Pancreas (tissue), 10 donors: Measurements from ENCODE around the gene VAV2. TPM values are rescaled to one million over a fixed set of nuclear protein-coding genes. Genes with fewer than 3 reads are reported as not detected.

ENCODE experiments used
- ATAC-seq, 4 donors: fragments of 200-7000 bp; cut with Tn5 transposase; one replicate each; pipeline versions ENCODE4 v1.8.0 to v1.9.1; 2020; ENCODE audit warnings: mild to moderate bottlenecking in 4 of 4, moderate library complexity in 4 of 4
- DNase-seq, 6 donors: peaks; one replicate each; pipeline ENCODE4 v3.0.0-alpha.2; 2020
- FAIRE-seq: peaks from 2 replicates; lab custom pipeline; 2012; peaks lifted over from hg19 to GRCh38; lab: Jason Lieb, UNC
- H3K27ac ChIP-seq, 4 donors: fragments of 200-600 bp; sonication (generic); 1 replicate in 3 of 4; 2 replicates in 1 of 4; pipeline versions ENCODE4 v1.5.0 to v1.8.0; 2020
- H3K27me3 ChIP-seq, 4 donors: fragments of 200-600 bp; one replicate each; pipeline ENCODE4 v1.8.0; 2021
- H3K36me3 ChIP-seq, 3 donors: fragments of 200-600 bp; sonication (generic) in 1 of 3; one replicate each; pipeline versions ENCODE4 v1.5.0 to v1.8.0; 2020 to 2021
- H3K4me1 ChIP-seq, 3 donors: fragments of 200-600 bp; one replicate each; pipeline ENCODE4 v1.8.0; 2021
- H3K4me3 ChIP-seq, 4 donors: fragments of 200-600 bp; sonication (generic) in 2 of 4; one replicate each; pipeline versions ENCODE4 v1.5.0 to v1.8.0; 2020 to 2021
- H3K9me3 ChIP-seq, 4 donors: fragments of 200-600 bp; one replicate each; pipeline ENCODE4 v1.8.0; 2021
- WGBS, 2 donors: extraction: QIAGEN DNeasy Blood & Tissue Kit; methylation state at CpG; one replicate each; pipeline ENCODE4 v1.1.7; 2013; 5-methylcytosine and 5-hydroxymethylcytosine counted together
- intact Hi-C, 3 donors: fragments of 100-400 bp; cut with DNase I; formaldehyde crosslinking; loops; one replicate each; pipeline versions ENCODE4 v1.11.1 to v1.14.2; 2022
- polyA plus RNA-seq, 2 donors: library from polyadenylated mRNA; stranded (reverse); fragments of 200-250 nt; gene quantifications; one replicate each; pipeline ENCODE4 v1.2.3, GENCODE V29; 2013
- total RNA-seq, 6 donors: library from RNA; stranded (reverse); fragmentation: NEBNext Ultra II Directional in 4 of 6; extraction: Animal tissue kit (Norgen Biotek cat#: 25700) in 4 of 6; gene quantifications; one replicate each; pipeline versions ENCODE4 v1.2.1 to v1.2.4, GENCODE V29; 2021 to 2023
- TF ChIP-seq, protein P1 (sequence below), 4 donors: fragments of 200-600 bp; sonication (generic) in 3 of 4; IDR thresholded peaks; one replicate each; pipeline versions ENCODE4 v1.5.0 to v1.8.0; 2021; ENCODE audit warnings: antibody characterized with exemption in 4 of 4
- donor health status: healthy with polysubstance abuse.
- donor health status: DM: no; HTN: no; CAD: no; lungs with moderate emphysema.
- donor health status: DM: no; HTN: no; CAD: no.
- donor health status: control.
- donor health status: control.
- donor health status: Bipolar disorder and iron deficiency.
- donor health status: DM: yes; HTN: yes; CAD: no.
- donor health status: DM: no; HTN: no; CAD: no.
- donor health status: DM: no; HTN: no; CAD: no.
- donor health status: DM: yes; HTN: yes; CAD: no.

Gene VAV2
- total and polyA plus RNA-seq, 8 donors, result 20.5 to 41.0 (median 33.6) TPM

DNA sequence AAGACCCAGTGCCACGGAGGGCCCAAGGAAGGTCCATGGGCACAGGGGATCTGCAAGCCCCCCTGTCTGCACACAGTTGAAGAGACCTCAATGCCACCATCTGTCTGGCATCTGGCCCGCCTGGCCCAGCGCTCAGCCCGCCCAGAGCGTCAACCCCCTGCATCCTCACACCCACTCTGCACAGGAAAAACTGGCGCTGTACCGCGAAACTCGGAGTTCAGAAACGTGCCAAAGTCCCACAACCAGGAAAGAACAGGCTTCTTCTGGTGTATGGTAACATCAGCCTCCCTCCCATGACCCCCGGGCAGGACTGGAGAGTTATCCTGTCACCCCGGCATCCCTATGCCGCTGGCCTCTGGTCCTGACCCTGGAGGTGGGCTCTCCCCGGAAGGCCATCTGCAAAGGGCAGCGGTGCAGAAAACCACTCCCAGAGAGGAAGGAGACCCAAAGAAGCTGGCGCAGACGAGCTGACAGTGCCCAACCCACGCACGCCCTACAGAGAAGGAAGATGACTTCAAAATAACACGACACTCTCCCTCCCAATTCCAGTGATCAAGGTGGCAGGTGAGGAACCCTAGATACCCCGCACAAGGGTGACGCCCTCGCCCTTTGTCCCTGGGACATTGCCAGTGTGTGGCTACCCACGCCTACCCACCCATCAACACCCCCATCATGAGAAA is 18.9 kb downstream of the VAV2 start:
- Histone ChIP-seq H3K27me3 (no peaks in the 10 kb centered on the region), H3K9me3 (no peaks in the 10 kb centered on the region), H3K4me1 (peaks cover 38 to 63% (median 40%) of the 10 kb centered on the region in 3 donors), H3K36me3 (no peaks in the 10 kb centered on the region), H3K27ac (peak overlapping the region in 2 of 4 donors; percentile 36 to 47), H3K4me3 (no peak overlapping the region)
- FAIRE-seq, result no peak
- DNase-seq, result peak in 3 of 6 donors; percentile 49 to 58 (median 54)
- WGBS, 2 donors, result 80 to 85% methylated on average over 24 of the region's 24 CpGs
- no peak for ATAC-seq
- TF ChIP-seq, protein P1, sequence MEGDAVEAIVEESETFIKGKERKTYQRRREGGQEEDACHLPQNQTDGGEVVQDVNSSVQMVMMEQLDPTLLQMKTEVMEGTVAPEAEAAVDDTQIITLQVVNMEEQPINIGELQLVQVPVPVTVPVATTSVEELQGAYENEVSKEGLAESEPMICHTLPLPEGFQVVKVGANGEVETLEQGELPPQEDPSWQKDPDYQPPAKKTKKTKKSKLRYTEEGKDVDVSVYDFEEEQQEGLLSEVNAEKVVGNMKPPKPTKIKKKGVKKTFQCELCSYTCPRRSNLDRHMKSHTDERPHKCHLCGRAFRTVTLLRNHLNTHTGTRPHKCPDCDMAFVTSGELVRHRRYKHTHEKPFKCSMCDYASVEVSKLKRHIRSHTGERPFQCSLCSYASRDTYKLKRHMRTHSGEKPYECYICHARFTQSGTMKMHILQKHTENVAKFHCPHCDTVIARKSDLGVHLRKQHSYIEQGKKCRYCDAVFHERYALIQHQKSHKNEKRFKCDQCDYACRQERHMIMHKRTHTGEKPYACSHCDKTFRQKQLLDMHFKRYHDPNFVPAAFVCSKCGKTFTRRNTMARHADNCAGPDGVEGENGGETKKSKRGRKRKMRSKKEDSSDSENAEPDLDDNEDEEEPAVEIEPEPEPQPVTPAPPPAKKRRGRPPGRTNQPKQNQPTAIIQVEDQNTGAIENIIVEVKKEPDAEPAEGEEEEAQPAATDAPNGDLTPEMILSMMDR (IDR thresholded peaks at IDR 0.05), result no peak
- intact Hi-C loops, result no loop called here

DNA sequence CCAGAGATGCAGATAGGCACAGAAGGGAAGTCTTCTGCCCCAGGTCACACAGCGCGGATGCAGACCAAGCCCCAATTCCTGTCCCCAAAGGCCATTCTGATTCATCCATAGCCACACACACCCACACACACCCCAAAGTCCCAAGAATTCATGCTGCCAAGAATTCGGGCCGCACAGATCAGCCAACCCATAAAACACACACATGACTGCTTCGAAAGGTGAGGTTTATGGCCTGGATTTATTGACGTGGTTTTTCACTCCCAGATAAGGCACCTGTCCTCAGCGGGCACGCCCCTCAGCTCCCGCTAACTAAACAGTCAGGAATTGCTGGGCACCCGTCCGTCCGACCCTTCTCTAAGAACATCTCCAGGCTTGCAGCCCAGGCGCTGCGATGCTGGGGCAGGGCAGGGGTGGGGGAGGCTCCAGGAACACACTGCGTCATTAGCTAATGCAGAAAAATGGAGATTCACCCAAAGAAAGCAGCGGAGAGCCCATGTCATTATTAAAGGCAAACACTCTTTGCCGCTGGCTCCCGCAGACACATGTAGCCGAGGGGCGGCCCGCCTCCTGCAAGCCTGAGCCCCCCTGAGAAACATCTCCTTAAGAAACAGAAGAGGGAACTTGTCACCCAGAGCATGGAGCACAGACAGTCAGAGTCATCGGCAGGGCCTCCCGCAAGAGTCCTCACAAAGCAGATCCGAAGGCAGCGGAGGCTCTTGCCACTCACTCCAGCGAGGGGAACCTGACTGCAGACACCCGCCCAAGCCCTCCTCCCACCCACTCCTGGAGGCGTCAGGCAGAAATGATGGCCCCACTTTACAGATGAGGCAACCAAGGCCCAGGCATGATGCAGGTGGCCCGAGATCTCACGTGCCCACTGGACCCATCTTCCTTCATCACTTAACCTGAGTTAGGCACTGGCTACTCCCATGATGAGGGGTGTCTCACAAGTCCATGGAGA is 19.9 kb downstream of the VAV2 start:
- WGBS, 2 donors, result 59 to 62% methylated on average over 30 of the region's 30 CpGs
- TF ChIP-seq, protein P1 (IDR thresholded peaks at IDR 0.05), result no peak
- FAIRE-seq, result no peak
- peak in 3 of 6 donors; percentile 34 to 51 (median 42) for DNase-seq
- Histone ChIP-seq H3K4me1 (peaks cover 30 to 53% (median 35%) of the 10 kb centered on the region in 3 donors), H3K27me3 (no peaks in the 10 kb centered on the region), H3K36me3 (no peaks in the 10 kb centered on the region), H3K27ac (peak overlapping the region in 1 of 4 donors; percentile 22), H3K9me3 (no peaks in the 10 kb centered on the region), H3K4me3 (no peak overlapping the region)
- peak in 2 of 4 donors; percentile 10 to 11 for ATAC-seq
- intact Hi-C loops, result no loop called here

DNA sequence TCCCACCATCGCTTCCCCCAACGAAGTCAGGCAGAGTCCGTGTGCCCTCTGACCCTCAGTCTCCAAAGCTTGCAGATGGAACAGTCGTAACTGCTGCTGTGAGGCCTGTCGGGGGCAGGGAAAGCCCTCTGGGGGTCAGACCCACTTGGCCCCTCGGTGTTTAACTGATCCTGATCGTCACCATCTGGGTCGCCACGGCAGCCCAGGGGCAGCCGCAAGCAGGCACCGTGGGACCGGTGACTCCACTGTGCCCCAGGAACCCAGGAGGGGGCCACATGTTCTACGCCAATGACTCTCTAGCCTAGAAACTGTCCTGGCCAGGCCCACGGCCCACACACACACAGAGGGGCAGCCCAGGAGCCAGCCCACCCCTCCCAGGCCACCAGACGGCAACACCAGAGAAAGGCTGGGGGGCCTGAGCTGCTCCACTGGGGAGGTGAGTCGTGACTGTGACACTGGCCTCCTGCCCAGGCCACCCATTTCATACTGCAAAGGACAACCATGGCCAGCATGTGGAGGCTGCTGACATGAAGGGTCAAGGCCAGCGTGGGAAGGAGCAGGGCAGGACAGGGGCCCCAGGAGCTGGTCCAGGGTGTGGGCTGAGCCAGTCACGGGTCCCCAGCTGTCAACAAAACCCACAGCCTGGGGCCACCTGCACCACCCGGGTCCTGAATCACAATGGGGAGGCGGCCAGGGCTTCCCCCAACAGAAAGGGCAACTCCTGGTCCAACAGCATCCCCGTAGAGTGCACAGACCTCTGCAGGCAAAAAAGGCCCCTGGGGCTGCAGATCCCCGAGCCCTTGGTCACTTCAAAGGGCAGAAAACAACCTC is 20.8 kb downstream of the VAV2 start:
- Histone ChIP-seq H3K4me3 (no peak overlapping the region), H3K9me3 (no peaks in the 10 kb centered on the region), H3K27me3 (no peaks in the 10 kb centered on the region), H3K27ac (peak overlapping the region in 1 of 4 donors; percentile 22), H3K36me3 (no peaks in the 10 kb centered on the region), H3K4me1 (peaks cover 25 to 46% (median 30%) of the 10 kb centered on the region in 3 donors)
- DNase-seq (peak in 3 of 6 donors; percentile 48 to 72 (median 55)), FAIRE-seq (no peak), ATAC-seq (no peak)
- WGBS, 2 donors, result 69 to 74% methylated on average over 22 of the region's 22 CpGs
- intact Hi-C loops, result no loop called here
- TF ChIP-seq, protein P1 (IDR thresholded peaks at IDR 0.05), result no peak

DNA sequence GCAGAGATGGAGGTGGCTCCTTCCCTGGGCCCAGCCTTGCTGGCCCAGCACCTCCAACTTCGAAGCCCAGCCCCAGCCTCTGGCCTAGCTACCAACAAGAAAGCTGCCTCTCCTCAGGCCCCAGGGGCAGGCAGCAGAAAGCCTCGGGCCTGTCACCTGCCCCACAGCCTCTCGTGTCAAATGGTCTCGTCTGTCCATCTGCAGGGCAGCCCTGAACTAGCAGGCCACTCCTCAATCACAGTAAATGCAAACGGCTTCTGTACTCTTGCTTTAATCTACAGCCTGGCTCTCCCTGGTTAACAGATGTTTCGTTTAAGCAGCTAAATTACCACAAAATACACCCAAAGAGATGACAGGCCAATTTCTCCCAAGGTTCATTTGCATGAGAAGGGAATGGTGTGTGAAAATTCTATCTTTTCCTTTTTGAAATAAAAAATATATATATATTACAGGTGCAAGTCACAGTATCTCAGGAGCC is 21.5 kb downstream of the VAV2 start:
- Histone ChIP-seq H3K36me3 (no peaks in the 10 kb centered on the region), H3K4me3 (no peak overlapping the region), H3K4me1 (peaks cover 18 to 39% (median 29%) of the 10 kb centered on the region in 3 donors), H3K27ac (peak overlapping the region in 1 of 4 donors; percentile 16), H3K9me3 (no peaks in the 10 kb centered on the region), H3K27me3 (no peaks in the 10 kb centered on the region)
- DNase-seq (peak in 2 of 6 donors; percentile 15 to 45), ATAC-seq (no peak), FAIRE-seq (no peak)
- intact Hi-C loops, result no loop called here
- 48 to 51% methylated on average over 6 of the region's 6 CpGs for WGBS, 2 donors
- TF ChIP-seq, protein P1 (IDR thresholded peaks at IDR 0.05), result no peak
